Caki2 (cell line): ENCODE measurements around the gene RBM3. TPM values are rescaled to one million over a fixed set of nuclear protein-coding genes. Genes with fewer than 3 reads are reported as not detected.

ENCODE experiments used
- DNase-seq: peaks from one replicate; pipeline ENCODE4 v3.0.0-alpha.2; 2015; ENCODE audit warnings: low read depth
- in situ Hi-C: cut with HindIII; loops from 2 replicates; pipeline ENCODE4 v1.10.0; 2016; ENCODE audit warnings: low sequenced_read_pairs, low pct_unique_long_range_greater_than_20kb, mixed read lengths
- total RNA-seq: library from RNA; depleted of rRNA; stranded (reverse); fragments of >200 nt; shearing (Covaris generic); gene quantifications from 2 replicates; pipeline ENCODE4 v1.2.3, GENCODE V29; 2014; ENCODE audit warnings: low replicate concordance

Gene RBM3
- total RNA-seq, 1 experiment from 2014 or later, result 143 TPM

DNA sequence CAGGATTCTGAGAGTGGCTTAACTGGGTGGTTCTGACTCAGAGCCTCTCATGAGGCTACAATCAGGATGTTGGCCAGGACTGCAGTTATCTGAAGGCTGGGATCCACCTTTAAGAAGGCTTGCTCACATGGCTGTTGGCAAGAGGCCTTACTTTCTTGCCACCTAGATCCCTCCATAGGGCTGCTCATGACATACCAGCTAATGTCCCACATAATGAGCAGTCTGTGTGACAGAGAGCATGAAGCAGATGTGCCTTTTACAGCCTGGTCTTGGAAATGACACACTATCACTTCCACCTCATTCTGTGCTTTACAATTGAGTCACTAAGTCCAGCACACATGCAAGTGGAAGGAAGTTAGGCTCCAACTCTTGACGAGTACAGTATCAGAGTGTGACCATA, 4.3 kb upstream of the RBM3 start:
- no peak for DNase-seq
- in situ Hi-C loops, result no loop called here

DNA sequence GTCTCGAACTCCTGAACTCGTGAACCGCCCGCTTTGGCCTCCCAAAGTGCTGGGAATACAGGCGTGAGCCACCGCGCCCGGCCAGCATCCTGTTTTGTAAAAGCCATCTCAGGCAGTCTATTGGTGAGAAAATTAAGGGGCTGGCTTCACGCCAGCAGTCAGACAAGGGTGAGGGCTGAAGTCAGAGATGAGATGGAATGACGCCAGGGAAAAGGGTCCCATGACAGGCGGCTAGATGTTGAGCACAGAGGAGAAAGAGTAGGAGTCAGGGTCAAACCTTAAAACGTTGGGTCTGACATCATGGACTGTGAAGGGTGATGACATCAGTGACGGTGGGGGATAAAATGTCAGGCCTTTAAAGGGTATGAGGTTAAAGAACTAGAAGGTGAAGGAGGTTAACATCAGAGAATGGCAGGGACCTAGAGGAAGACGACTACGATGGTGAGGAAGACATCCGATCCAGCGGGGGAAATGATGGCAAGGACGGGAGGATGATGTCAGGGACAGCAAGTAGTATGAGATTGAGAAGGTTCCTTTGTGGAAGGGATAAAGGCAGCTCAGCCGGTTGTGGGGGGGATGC, 504 bp upstream of the RBM3 start:
- no peak for DNase-seq
- in situ Hi-C loops, result no loop called here

DNA sequence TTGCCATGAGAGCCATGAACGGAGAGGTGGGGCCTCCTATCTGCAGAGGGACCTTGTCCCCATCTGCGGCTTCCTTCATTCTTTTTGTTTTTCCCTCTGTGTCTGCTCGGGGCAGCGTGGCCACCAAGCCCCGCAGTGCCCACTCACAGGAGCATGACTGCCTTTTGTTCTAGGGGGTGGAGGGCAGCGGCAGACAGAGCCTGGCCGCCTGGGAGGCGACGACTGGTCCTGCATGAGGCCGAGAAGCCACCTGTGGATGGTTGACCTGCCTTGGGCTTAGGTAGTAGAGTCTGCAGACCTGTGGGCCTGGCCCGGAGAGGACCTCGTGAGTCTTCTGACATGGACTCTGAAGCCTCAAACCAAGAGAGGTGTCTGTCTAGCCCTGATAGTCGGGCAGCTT, 1.4 kb downstream of the RBM3 start:
- DNase-seq, result no peak
- in situ Hi-C loops, result no loop called here

DNA sequence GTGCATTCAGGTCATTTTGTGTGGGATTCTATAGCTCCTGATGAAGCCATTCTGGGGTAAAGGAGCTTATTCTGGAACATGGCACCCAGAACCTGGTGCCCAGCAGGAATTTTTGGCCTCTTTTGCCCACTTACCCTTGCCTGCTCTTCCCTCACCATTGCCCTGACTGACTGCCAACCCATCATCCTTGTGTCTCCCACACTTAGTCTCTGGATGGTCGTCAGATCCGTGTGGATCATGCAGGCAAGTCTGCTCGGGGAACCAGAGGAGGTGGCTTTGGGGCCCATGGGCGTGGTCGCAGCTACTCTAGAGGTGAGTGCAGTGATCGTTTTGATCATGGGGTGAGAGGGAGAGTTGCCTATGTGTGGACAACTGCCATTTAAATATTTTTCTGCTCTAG, 1.8 kb downstream of the RBM3 start:
- DNase-seq, result no peak
- in situ Hi-C loops, result no loop called here

DNA sequence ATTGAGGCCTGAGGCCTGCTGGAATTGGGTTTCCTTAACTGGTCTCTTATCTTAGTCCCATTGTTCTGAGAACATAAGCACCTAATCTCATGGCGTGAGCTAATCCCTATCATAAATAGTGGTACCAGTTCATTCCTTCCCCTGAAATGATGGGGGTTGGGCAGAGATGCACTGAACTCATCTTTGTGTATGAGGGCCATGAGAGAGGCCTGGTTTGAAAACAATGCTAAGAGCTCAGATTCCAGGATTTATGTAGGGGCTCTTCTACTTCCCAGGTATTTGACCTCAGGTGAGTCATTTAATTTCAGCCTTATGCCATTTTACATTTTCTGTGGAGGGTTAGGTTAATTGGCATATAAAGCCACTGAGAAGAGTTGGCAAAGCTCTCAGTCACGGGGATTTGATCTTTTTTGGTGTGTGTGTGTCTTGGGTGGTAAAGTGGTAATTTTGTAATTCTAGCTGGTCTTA, 4.4 kb downstream of the RBM3 start:
- no peak for DNase-seq
- in situ Hi-C loops, result no loop called here

DNA sequence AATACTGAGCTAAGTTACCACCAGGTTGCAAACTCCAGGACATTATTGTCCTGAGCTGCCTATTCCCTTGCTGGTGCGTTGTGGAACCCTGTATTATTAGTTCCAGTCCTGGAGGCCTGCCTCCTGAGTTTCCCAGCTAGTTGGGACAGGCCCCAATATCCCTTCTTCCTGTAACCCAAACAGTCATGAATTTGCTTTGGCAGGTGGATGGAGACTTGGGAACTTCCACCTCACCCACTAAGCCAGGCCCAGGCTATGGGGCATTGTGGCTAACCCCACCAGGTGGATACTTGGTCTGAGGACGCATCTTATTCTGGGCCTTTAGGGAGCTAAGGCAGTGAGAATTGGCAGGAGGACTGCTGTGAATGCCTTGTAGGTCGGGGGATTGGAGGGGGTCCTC, 5.0 kb downstream of the RBM3 start:
- no peak for DNase-seq
- in situ Hi-C loops, result no loop called here

DNA sequence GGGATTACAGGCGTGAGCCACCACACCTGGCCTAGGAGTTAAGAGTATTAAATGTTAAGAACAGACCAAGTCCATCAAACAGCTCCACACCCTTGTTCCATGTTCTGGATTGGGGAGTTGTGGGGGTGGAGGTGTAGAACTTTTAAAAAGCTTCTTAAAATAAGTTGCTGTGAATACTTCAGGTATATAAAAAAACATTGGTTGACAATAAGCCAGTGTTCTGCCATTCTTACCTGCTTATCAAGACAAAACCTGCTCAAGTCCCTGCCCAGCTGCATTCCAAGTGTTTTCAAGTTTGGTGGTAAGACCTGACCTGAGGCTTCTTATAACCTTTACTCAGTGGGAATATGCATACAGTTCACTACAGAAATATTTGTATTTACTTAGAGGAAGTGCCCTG, 6.4 kb downstream of the RBM3 start:
- in situ Hi-C loops, result no loop called here

DNA sequence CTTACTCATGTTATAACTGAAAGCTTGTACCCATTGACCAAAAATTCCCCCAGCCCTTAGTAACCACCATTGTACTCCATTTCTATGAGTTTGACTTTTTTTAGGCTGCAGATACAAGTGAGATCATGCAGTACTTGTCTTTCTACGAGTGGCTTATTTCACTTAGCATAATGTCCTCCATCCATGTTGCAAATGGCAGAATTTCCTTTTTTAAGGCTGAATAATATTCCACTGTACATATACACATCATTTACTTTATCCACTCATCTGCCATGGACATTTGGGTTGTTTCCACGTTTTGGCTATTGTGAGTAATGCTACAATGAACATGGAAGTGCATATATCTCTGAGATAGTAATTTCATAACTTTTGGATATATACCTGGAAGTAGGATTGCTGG, 10.4 kb downstream of the RBM3 start:
- in situ Hi-C loops, result no loop called here
- no peak for DNase-seq

More for the DNA sequence above, 6.4 kb downstream of the RBM3 start:
- DNase-seq, result no peak

DNA sequence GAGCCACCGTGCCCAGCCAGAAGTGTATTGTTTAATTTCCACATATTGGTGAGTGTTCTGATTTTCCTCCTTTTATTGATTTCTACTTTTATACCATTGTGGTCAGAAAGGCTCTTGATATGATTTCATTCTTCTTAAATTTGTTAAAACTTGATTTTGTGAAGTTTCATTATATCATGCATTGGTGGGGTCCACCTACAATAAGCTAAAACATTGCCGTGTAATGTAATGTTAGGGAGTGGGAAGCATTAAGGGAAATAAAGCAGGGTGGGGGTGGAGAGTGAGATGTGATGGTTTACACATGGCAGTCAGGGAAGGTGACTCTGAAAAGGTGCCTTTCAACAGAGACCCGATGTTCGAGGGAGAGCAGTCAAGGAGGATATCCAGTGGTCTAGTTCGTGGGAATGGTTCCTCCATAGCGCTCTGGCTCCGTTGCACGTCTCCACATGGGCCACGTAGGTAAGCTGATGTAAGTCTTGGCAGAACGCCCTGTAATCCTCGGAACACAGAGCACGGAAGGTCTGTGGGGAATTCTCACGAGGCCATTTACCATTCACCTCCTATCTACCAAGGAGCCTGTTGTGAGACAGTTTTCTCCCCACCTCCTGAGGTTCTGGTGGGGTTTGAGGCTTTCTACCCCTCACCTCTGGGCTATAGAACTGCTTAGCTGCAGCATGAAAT, 15.3 kb downstream of the RBM3 start:
- no peak for DNase-seq
- in situ Hi-C loops, result no loop called here

DNA sequence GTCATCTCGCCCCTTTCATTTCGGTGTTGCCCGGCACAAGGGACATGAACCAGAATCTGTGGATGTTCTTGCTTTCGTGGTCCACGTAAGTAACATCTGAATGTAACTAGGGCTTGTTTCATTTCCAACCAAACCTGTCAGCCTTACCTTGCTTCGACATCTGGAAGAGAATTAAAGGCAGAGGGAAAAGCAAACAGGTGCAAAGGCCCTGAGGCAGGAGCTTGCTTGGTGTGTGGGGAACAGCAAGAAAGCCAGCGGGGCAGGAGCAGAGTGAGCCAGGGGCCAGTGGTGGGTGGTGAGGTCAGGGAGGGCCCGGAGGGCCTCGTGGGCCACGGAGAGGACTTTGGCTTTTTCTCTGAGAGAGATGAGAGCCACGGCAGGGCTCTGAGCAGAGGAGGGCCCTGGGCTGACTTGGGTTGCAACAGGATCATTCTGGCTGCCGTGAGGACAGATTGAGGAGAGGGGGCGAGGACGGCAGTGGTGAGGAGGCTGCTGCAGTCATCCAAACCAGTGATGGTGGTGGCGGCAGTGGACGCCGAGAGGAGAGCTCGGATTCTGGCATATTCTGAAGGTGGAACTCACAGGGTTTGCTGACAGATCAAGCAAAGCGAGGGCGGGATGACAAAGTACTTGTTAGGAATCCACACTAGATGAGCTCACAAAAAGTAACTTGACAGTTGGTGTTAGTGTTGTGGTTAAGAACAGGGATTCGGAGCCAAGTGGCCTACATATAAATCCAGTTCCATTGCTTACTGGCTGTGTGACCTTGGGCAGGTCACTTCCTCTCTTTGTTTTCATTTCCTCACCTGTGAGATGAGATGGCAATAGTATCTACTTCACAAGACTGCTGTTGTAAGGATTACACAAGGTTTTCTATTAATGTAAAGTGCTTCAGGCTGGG, 16.2 kb downstream of the RBM3 start:
- DNase-seq, result no peak
- in situ Hi-C loops, result no loop called here

DNA sequence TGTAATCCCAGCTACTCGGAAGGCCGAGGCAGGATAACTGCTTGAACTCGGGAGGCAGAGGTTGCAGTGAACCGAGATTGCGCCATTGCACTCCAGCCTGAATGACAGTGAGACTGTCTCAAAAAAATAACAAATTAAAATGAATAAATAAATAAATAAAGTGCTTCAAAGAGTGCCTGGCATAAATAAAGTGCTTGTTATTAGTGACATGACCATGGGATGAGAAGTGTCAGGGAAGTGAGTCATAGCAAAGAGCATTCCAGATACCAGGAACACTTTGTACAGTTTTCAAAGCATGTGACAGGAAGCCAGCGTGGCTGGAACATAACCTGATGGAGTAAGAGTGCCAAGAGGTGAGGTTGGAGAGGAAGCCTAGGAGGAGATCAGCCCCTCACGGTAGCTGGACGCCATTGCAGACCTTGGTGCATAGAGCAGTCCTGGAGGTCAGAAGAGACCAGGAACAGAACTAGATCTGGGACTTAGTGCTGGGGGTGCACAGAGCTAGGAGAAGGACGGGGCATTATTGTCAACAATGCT, 17.0 kb downstream of the RBM3 start:
- in situ Hi-C loops, result no loop called here
- peak; percentile 48 for DNase-seq

DNA sequence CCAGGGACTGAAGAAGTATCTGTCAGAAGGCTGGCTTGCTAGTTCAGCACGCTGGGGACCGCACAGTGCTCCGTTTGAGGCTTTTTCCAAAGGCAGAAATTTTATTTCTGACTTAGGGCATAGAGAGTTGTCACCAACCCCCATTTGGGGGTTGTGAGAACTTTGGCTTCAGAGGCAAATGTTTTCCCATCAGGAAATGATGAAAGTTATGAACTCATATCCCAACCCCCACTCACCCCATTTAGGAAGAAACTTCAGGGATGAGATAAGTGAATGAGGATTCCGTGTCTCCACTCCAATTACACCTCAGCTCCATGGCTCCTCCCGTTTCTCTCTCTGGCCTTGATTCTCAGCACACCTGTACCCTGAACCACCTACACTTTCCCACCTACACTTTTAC, 18.7 kb downstream of the RBM3 start:
- DNase-seq, result no peak
- in situ Hi-C loops, result no loop called here

DNA sequence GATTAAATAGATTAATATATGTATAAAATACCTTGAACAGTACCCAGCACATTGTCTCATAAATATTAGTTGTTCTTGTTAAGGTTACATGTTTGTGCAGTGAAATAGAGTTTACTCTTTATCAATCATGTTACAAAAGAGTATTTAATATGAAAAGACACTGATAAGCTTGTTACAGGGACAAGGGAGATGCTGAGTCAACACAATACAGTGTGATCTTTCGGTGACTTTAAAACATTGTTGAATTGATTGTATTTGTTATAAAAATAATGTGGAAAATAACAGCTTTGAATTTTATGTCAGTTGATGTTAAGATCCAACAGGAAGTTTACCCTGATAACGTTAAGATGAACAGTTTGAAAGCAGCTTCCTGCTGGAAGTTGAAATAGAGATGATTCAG, 21.6 kb downstream of the RBM3 start:
- in situ Hi-C loops, result no loop called here
- DNase-seq, result no peak

DNA sequence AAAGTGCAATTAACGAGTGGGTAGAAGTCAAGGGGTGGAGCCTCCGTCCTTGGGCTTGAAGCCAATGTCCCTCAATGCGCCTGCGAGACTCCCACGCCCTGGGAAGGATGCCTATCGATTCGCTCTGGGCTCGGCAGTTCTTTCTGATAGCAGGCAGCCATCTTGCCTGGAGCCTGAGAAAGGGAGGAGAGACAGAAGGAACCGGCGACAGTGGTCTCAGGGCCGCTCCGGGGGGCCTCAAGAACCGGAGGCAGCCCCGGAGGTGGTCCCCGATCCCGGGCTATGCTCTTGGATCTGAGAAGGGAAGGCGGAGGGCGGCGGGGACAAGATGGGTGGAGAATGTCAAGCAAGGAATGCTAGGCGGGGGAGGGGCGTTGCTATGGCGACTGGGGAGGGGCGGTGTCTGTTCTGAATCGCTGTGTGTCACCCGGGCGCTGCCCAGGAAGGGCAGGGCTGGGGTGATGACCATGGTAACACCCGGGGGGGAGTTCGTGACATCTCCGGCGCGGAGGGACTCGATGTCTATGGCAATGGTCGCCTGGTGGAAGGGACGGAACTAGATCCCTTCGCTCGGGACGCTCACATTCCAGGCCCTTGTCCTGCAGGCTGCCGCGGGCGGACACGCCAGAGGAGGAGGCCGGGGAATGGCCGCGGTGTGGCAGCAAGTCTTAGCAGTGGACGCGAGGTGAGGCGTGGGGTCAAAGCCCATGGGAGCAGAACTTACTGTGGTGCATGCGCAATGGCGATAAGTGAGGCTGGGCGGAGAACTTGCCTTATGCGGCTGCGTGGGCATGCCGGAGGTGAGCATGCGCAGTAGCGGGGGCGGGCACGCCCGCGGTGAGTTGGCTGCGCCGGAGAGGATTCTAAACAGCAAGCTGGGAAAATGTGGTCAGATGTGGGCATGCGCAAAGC, 23.3 kb downstream of the RBM3 start, which contains the start of gene WDR13:
TSS of gene WDR13 (plus strand) at position 140 of the 912 bp plus-strand sequence. CDS start at position 645, 505 bp downstream.
- in situ Hi-C loops, result no loop called here
- DNase-seq, result peak; percentile 92

DNA sequence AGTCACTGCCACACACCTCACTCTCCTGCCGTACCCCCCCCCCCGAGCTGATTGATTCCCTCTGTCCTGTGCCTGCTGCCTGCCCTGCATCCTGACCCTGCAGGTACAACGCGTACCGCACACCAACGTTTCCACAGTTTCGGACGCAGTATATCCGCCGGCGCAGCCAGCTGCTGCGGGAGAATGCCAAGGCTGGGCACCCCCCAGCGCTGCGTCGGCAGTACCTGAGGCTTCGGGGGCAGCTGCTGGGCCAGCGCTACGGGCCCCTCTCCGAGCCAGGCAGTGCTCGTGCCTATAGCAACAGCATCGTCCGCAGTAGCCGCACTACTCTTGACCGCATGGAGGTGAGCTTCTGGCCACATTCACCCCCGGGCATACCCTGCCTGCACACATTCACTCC, 24.3 kb downstream of the RBM3 start:
- no peak for DNase-seq
- in situ Hi-C loops, result no loop called here

DNA sequence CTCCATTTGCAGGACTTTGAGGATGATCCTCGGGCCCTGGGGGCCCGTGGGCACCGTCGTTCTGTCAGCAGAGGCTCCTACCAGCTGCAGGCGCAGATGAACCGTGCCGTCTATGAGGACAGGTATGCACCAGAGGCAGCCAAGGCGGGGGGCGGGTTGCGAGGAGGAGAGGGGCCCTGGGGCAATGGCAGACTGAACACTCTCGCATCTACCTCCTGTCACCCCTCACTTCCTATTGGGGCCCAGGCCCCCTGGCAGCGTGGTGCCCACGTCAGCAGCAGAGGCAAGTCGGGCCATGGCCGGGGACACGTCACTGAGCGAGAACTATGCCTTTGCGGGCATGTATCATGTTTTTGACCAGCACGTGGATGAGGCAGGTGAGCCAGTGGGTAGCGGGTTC, 25.1 kb downstream of the RBM3 start:
- DNase-seq, result no peak

DNA sequence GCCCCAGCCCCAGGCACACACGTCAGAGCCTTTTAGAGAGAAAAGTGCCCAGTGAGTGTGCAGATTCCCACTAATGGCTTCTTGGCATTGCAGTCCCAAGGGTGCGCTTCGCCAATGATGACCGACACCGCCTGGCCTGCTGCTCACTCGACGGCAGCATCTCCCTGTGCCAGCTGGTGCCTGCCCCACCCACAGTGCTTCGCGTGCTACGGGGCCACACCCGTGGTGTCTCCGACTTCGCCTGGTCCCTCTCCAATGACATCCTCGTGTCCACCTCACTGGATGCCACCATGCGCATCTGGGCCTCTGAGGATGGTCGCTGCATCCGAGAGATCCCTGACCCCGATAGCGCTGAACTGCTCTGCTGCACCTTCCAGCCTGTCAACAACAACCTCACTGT, 25.9 kb downstream of the RBM3 start:
- no peak for DNase-seq
- in situ Hi-C loops, result no loop called here

More for the DNA sequence above, 25.1 kb downstream of the RBM3 start:
- in situ Hi-C loops, result no loop called here
